ENCODE measurements around the gene REST.
"Not testable (repeated sequence)": the region's sequence is repeated elsewhere in the genome, so short reads cannot be mapped to it uniquely, and the experiment has no call there.

Gene REST

GRCh38 chr4:56909086-56909894, 1.6 kb downstream of the REST start:
- peak; percentile 11 to 25 for DNase-seq (ENCODE audit: low read depth in 2 of 2)

- no peak for DNase-seq (ENCODE audit: low read depth in 2 of 2)
Measured at GRCh38 chr4:56910172-56910967, 2.7 kb downstream of the REST start.

- DNase-seq (ENCODE audit: low read depth in 2 of 2): no peak
Measured at GRCh38 chr4:56914336-56914735, 6.6 kb downstream of the REST start.

- not testable (repeated sequence) for DNase-seq (ENCODE audit: low read depth in 2 of 2)
Measured at GRCh38 chr4:56914977-56915376, 7.3 kb downstream of the REST start.

GRCh38 chr4:56927196-56927595, 19.5 kb downstream of the REST start:
- no peak for DNase-seq (ENCODE audit: low read depth in 2 of 2)

GRCh38 chr4:56930638-56931037, 22.9 kb downstream of the REST start:
- no peak for DNase-seq (ENCODE audit: low read depth in 2 of 2)

- DNase-seq (ENCODE audit: low read depth in 2 of 2): no peak
Measured at GRCh38 chr4:56931924-56932323, 24.2 kb downstream of the REST start.

GRCh38 chr4:56937262-56937661, 29.6 kb downstream of the REST start:
- DNase-seq (ENCODE audit: low read depth in 2 of 2): no peak

- not testable (repeated sequence) for DNase-seq (ENCODE audit: low read depth in 2 of 2)
Measured at GRCh38 chr4:56939826-56940225, 32.1 kb downstream of the REST start.

GRCh38 chr4:56940403-56940802, 32.7 kb downstream of the REST start:
- no peak for DNase-seq (ENCODE audit: low read depth in 2 of 2)

- DNase-seq (ENCODE audit: low read depth in 2 of 2): no peak
Measured at GRCh38 chr4:56940971-56941370, 33.3 kb downstream of the REST start.

- DNase-seq (ENCODE audit: low read depth in 2 of 2): no peak
Measured at GRCh38 chr4:56941403-56941802, 33.7 kb downstream of the REST start.

- DNase-seq (ENCODE audit: low read depth in 2 of 2): no peak
Measured at GRCh38 chr4:56953680-56954520, 46.2 kb downstream of the REST start.

GRCh38 chr4:56958111-56958517, 50.4 kb downstream of the REST start:
- no peak for DNase-seq (ENCODE audit: low read depth in 2 of 2)

- no peak for DNase-seq (ENCODE audit: low read depth in 2 of 2)
Measured at GRCh38 chr4:56959100-56959499, 51.4 kb downstream of the REST start.

GRCh38 chr4:56961107-56961500, 53.4 kb downstream of the REST start:
- no peak for DNase-seq (ENCODE audit: low read depth in 2 of 2)

GRCh38 chr4:56971383-56971782, 63.7 kb downstream of the REST start:
- no peak for DNase-seq (ENCODE audit: low read depth in 2 of 2)

GRCh38 chr4:56972389-56972788, 64.7 kb downstream of the REST start:
- DNase-seq (ENCODE audit: low read depth in 2 of 2): no peak

- DNase-seq (ENCODE audit: low read depth in 2 of 2): no peak
Measured at GRCh38 chr4:56972809-56973208, 65.1 kb downstream of the REST start.

GRCh38 chr4:56973336-56973735, 65.6 kb downstream of the REST start:
- no peak for DNase-seq (ENCODE audit: low read depth in 2 of 2)

- no peak for DNase-seq (ENCODE audit: low read depth in 2 of 2)
Measured at GRCh38 chr4:56976283-56976836, 68.7 kb downstream of the REST start.

- peak; percentile 14 for DNase-seq (ENCODE audit: low read depth in 2 of 2)
Measured at GRCh38 chr4:56976837-56977320, 69.2 kb downstream of the REST start.

All from activated CD8-positive, alpha-beta memory T cell treated with anti-CD3 and anti-CD28 coated beads for 4 hours (primary cell).